COLO668 (cell line): ENCODE measurements around the gene HMGB1.

ENCODE experiments used
- DNase-seq: peaks from one replicate; lab custom pipeline; 2025; ENCODE audit not compliant: unreplicated experiment; lab: John Stamatoyannopoulos, UW

Gene HMGB1

DNA sequence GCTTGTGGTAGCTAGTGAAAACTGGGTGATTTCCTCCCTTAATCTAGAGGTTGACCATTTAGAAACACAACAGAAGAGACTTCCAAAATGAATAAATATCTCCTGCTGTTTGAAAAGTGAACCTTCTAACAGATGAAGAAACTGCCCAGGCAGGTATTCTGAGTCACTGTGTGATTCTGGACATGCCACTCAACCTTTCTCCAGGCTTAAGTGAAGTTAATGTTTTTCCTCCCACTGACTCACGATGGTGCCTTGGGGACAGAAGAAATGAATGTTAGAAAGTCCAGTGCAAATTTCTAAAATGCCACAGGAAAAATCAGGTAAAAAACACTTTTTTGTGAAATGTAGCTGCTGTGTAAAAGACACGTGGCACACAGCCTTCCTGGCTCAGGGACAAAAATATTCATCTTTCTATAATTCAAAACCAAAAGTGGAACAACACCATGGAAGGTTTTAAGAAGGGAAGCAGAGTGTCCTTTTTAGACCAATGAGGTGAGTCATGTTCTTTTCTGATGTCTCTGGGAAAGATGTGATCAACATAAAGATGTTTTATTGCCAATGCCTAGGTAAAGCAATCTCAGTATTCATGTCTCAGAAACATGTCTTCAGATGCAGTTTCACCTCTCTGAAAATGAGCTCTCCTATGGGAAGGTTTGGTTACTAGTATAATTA lies 34.3 kb downstream of the HMGB1 start:
- DNase-seq, result no peak

DNA sequence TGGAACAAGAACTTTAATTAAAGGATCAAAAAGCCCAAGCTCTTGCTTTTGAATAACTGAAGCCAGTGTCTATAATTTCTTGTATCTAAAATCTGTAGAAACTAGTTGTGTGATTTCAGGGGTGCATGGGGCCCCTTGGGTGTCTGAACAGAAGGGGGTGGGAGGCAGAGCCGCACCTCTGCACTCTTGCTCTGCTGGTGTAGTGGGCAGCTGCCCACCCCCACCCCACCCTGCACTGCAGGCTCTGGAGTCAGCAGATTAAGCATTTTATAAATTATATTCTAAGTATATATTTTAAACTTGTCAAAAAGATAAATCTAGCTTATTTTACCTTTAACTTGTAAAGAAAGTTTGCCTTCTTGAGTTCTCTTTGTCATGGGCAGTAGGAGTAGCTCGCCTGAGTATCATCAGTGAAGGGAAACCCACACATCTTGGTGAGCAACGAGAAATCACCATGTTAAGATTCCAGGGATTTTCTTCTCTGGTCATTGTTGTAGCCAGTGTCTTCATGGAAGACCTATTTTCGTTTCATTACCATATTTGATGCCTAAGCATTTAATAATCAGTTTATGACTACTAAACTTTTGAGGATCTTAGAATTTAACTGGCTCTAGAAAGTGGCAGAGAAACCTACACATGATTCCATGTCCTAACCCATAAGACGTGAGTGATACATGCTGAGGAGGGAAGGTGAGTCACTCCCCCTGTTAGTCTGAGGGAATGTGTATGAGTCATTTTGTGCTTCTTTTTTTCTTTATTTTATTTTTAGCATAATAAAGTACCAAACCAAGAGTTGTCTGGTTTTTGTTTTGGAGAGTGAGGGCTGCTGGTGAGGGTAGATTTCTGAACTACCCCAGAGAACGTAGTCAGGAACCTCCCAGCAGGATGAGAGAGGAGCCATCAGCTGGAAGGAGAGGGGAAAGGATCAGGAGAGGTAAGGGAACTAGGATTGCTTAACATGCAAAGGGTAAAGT lies 35.7 kb downstream of the HMGB1 start:
- DNase-seq, result no peak

DNA sequence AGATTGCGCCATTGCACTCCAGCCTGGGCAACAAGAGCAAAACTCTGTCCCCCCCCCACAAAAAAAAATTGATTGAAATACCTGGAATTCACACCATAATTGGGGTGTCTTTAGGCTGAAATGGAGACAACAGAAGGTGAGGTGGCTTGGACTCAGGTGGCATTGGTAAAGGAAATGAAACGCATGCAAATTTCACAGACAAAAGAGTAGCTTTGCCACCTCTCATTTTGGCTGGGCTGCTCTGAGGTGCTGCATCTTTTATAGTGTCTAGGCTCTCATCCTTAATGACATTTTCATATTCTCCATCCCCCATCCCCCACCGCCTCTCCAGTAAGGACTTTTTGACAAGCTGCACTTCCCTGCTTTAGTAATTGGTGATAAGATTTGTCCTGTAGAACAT lies 36.5 kb downstream of the HMGB1 start:
- DNase-seq, result no peak

DNA sequence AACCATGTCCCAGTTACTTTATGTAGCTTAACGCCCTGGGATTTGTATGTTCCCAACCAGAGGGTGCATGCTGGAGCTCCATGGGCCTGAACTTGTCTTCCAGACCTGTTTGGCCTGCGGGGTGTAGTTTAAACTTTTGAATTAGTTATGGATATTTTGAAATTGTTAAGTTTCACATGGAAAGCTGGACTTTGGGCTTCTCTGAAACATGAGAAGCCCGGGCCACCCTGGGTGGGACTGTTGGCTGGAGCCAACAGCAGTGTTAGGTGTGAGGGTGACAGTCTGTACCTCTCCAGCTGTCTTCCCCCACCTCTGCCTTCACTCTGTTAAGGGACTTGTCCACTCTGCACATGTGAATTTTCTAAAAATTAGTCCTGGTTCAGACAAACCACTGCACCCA lies 41.8 kb downstream of the HMGB1 start:
- no peak for DNase-seq

DNA sequence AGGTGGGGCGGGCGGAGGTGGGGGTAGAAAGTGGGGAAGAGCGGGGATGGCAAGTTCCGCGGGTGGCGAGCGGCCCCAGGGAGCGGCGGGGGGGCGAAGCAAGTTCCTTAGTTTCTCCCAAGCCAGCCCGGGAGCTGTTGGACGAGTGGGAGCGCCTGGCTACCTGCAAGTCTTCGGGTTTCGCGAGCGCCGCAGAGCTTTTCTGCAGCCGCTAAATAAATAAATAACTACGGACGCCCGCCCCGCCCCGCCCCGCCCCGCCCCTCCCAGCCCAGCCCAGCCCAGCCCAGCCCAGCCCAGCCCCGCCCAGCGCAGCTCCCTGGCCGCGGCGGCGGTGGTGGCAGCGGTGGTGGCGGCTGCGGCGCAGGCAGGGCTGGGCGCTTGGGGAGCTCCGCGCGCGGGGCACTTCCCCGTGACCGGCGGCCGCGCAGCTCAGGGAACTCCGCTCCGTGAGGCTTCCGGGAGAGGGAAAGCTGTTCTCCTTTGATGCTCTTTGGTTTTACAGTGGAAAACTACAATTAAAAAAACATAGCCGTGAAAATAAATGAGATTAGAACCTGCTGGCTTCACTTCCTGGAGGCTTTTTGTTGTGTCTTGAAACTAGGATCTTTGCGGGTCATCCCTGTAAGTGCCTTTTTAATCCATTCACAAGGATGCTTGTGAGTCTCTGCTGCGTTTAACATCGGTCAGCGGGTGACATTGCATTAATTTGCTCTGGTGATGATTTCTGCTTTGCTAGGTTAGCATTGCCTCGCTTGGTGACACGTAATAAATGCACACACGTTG lies 43.5 kb downstream of the HMGB1 start, which contains the start of gene UBE2L5:
UBE2L5 (plus strand) TSS at position 440 of the 786 bp plus-strand sequence. CDS start 5,498 bp downstream, outside the sequence.
- peak; percentile 95 for DNase-seq

DNA sequence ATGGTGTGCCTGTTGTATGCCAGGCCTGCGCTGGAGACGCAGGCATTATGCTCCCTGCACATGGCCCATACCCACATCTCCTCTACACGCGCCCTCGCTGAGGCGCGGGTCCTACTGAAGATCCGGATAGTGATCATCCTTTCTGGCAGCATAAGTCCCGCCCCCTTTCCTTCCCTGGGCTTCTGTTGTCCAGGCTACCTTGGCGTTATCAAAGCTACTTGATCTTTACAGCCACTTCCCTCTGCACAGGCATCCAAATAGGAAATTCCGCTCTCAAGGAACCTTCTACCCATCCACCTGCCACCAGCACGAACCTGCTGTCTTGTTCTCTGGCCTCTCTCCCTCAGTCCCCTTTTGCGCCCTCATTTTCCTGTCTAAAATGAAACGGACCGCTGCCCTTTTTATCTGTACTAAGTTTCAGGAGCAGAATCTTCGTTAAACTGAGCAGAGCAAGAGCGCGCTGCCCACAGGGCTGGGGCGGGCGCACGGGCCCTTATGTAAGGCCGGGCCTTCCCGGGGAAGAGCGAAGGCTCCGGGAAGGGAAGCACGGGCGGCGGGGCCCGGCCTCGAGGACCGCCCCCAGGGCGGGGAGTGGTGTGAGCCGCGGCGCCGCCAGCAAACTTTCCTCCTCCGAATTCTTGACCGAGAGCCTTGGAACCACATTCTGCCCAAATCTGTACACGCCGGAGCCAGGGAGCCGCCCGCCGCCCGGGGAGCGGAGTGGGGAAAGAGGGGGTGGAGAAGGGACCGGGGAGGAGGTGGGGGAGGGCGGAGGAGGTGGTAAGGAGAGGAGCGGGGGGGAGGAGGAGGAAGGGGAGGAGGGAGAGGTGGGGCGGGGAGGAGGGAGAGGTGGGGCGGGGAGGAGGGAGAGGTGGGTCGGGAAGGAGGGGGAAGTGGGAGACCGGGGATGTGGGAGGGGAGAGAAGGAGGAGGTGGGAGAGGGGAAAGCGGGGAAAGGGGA lies 44.4 kb downstream of the HMGB1 start:
- DNase-seq, result peak; percentile 63

DNA sequence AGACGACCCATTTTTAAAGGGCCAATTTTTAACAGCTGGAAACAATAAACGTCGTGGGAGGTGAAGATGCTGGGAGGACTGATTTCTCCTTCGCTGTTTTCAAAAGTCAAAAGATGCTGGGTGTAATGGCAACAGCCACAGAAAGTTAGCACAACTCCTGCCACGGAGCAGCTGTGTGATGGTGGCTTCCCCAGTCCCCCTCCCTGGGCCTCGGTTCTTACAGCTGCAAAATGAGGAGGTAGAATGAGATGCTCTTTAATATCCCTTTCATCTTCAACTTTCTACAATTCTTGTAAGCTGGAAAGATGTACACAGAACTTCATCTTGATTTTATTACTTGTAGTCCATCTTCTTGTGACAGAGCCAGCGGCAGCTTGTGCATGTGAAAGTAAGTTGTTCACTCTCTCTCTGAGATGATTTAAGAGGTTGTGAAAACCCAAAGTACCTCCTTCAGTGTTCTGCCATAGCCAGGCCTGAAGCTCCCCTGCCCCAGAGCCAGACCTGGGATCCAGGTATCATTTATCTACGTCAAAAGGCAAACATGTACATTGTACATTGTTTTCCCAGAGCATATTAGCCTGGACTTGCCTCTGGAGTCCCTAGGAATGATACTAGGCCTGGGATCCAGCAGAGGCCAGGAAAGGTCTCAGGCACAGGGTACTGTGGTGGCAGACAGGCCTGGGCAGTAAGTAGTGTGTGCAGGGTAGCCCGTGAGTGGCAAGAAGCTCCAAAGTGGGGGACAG lies 46.8 kb downstream of the HMGB1 start:
- DNase-seq, result no peak

DNA sequence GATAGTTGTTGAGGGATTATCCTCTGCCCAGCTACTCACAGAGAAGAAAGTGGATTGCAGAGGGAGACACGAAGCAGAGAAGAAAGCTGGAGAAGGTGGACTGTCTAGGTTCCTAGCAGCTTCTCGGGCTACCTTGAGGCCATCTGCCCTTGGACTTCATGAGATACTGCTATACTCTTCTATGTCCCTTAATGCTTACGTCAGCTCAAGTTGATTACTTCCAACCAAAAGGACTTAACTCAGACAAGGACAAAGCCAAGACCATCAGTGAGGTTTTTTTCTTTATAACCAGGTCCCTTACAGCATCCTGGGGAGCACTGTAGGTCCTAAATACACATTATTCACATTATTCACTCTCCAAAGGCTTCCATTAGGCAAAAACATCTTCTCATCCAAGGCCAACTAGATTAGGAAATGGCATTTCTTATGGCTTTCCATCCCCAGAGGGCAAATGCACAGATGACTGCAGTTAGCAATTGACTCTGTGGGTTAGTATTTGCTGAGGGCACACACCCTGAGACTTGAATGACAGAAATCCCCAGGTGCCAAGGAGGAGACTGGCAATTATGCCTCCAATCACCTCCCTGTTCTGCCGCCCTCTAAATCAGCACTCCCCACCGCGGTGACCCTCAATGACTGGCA lies 47.5 kb downstream of the HMGB1 start:
- DNase-seq, result no peak

DNA sequence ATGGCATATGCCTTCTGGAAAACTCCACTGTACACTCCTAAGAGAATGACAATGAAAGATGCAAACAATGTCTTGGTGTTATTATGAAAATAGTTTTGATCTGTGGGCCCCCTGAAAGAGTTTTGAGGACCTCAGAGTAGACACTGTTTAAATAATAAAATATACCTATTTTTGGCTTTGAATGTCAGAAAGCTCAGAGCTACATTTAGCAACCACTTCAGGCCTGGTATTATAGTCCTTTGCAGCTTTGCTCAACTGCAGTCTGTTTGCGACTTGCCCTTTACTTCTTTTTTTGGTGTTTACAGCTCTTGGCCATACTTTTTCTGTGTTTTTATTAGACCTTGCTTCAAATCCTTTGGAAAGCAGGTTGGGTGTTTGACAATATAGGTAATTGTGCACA lies 49.3 kb downstream of the HMGB1 start:
- DNase-seq, result no peak

DNA sequence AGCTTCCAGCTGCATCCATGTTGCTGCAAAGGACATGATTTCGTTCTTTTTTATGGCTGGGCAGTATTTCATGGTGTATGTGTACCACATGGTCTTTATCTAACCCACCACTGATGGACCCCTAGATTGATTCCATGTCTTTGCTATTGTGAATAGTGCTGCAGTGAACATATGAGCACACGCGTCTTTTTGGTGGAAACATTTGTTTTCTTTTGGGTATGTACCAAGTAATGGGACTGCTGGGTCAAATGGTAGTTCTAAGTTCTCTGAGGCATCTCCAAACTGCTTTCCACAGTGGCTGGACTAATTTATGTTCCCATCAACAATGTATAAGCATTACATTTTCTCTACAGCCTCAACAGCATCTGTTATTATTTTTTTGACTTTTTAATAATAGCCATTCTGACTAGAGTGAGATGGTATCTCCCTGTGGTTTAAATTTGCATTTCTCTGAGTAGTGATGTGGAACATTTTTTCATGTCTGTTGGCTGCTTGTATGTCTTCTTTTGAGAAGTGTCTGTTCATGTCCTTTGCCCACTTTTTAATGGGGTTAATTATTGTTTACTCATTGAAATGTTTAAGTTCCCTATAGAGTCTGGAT lies 50.2 kb downstream of the HMGB1 start:
- DNase-seq, result no peak

DNA sequence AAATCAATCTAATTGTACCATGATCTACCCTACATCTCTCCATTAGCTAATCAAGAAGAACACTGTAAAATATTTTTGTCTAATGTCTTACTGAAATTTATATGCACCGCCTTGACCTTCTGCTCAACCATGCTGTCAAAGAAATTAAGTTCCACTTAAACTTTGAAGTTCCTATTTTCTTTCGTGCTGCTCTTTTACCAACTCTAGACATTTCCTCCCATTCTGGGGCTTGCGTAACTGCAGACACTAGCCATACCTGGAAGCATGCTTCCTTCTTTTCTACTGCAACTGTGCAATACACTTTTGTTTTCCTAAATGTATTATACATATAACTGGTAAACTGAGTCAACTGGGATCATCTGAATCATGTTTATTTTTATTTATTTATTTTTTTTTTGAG lies 51.9 kb downstream of the HMGB1 start:
- DNase-seq, result no peak

DNA sequence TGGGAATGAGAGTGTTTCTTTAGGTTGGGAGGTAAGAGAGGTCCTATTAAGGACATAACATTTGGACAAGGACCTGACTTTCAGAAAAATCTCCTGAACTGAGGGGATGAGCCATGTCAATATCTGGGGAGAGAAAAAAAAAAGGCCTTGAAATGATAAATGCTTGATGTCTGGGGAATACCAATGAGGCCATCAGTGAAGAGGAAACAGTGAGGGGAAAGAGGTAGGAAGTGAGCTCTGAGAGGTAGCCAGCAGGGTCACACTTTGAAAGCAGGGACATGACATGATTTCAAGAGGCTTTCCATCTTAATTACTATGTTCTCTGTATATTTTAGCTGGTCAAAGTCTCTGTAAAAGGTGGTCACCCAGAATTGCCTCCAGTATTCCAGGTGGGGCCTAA lies 53.4 kb downstream of the HMGB1 start:
- DNase-seq, result no peak

DNA sequence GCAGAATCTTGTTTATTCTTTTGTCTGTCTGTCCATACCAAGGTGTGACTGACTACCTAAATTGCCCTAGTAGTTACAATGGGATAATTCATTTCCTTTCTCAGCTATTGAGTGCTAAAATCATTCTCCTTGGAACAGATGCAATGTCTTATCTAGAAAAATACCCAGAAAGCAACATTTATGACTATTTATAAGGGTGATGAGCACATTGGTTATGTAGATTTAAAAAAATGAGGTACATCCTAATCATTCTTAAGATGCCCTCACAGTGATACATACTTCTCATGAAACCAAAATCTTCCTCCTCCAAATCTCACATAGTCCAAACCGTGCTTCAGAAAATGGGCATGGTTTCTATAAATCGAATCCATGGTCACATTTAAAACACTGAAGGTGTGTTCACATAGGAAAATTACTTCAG lies 55.0 kb downstream of the HMGB1 start:
- no peak for DNase-seq

DNA sequence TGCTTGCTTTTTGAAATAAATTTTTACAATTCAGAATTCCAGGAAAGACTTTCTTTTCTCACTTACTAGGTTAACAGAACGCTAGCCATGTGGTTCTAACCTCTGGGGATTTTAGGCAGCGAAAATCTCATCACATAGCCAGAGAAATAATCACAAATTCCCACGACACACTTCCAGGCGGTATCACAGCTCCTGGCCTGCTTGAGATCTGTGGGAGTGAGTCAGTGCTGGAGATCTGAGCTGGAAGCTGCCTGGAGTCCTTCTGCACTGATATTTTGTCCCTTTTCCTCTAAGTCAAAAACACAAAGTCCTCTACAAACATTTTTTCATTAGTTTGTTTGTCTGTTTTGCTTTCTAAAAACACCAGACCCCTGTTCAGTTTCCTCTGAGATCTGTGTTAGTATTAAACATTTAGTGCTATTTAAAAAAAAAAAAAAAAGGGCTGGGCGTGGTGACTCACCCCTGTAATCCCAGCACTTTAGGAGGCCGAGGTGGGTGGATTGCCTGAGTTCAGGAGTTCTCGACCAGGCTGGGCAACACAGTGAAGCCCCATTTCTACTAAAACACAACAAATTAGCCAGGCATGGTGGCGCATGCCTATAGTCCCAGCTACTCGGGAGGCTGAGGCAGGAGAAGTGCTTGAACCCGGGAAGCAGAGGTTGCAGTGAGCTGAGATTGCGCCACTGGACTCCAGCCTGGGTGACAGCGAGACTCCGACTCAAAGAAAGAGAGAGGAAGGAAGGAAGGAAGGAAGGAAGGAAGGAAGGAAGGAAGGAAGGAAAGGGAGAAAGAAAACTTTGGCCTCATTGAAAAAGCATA lies 55.6 kb downstream of the HMGB1 start:
- no peak for DNase-seq

DNA sequence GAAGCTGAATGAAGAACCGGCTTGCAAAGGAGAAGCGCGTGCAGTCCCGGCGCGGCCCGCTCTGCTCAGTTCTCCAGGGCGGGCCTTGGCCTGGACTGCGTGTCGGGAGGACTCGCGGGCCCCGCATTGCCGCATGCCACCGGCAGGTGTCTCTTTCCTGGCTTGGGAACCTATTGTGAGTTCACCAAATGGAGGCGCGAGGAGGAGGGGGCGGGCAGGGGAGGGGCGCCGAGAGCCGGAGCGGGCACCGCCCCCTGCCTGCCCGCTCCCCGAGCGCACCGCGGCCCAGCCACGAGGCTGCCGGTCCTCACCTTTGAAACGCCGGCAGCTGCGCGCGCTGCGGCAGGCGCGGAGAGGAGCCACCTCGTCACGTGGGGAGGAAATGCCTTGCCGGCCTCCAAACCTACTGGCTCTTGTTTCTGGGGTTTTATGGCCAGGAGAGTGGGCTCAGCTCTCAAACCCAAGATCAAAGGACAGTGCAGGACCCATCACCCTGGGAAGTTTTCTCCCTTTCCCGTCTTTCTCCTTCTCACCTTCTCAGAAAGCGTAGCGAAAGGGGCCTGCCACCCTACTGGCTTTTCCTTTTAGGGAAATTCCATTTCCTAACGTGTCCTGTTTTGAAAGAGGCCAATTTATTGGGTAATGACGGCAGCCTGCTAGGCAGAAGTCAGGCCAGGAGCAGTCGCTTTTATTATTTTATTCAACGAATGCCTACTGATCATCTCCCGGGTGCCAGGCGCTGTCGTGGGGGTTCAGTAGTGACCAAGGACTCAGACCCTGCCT lies 57.2 kb downstream of the HMGB1 start:
- DNase-seq, result peak; percentile 98

DNA sequence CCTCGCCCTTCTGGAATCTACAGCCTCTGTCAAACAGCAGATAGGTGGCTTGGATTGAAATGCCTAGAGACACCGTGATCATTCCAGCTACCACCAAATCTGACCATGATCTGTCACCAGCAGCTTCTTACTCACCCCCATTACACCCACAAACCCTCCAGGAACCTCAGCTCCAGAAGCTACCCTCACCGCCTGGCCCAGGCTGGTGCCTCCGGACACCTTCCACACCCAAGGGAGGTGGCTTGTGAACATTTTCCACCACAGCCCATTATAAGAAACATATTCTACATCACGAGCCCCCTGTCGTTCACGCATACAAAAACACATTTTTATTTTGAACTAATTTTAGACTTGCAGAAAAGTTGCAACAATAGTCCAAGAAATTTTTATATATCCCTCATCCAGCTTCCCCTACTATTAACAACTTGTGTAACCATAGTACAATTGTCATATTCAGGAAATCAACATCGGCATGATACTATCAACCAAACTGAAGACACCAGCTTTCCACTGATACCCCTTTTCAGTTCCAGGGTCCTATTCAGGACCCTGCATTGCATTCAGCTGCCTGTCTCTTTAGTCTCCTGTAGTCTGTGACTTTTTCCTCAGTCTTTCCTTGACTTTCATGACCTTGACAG lies 58.8 kb downstream of the HMGB1 start:
- no peak for DNase-seq
